ENCODE results near the gene FHIT.
"Not testable (repeated sequence)": the region's sequence is repeated elsewhere in the genome, so short reads cannot be mapped to it uniquely, and the experiment has no call there.

FHIT gene

DNA sequence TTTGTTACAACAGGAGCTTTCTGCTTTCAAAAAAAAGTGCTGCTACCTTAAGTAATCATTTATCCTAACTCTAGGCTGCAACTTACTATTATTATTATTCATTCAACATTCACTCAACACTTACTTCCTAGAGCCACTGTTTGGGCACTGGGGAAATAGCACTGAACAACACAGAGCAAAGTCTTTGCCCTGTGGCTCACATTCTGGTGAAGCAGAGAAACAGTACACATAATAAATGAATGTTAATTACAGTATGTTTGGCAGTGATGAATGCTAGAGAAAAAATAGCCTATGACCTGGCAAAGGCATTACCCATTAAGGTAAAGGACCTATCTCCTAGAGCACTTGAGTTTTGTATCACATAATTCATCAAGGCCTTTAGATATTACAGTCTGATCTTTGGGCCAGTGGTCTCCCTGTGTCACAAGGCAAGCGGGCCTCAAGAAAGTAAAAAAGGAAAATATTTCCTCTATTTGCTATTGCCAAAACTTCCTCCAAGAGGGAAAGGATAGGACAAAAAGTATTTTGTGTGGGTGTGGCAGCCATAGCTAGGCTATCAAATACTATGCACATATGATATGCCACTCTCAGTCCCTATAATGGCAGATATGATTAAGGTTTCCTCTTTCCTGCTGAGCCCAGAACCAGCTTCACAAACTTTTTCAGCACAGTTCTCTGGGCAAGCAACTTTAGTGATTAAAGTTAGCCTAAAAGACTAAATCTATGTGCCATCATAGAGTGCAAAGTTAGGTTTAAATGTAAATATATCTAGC, 142.8 kb downstream of the FHIT start:
- no peak for DNase-seq

DNA sequence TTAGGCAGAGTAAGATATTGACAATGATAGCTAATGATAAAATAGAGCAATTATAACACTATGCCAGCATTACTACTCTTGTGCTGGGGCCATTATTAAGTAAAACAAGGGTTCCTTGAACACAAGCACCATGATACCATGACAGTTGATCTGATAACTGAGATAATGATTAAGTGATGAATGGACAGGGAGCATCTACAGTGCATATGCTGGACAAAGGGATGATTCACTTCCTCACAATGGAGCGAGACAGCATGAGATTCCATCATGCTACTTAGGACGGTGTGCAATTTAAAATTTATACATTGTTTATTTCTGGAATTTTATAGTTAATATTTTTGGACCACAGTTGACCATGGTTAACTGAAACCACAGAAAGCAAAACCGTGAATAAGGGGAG, 156.6 kb downstream of the FHIT start:
- DNase-seq, result no peak

DNA sequence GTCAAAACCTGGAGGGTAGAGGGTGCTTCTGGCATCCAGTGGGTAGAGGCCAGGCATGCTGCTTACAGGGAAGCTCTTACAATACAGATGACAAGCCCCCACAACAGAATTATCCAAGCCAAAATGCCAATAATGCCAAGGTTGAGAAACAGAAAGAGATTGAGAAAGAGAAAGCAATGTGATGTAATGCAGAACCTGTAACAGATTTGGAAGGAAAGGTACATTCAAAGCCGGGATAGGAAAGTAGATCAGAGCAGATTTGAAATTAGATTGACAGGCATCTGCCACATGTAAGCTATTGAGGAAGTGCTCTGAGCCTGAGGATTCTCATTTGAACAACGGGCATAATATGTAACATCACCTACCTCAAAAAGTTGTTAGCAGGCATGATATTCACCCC, 157.9 kb downstream of the FHIT start:
- DNase-seq, result no peak

DNA sequence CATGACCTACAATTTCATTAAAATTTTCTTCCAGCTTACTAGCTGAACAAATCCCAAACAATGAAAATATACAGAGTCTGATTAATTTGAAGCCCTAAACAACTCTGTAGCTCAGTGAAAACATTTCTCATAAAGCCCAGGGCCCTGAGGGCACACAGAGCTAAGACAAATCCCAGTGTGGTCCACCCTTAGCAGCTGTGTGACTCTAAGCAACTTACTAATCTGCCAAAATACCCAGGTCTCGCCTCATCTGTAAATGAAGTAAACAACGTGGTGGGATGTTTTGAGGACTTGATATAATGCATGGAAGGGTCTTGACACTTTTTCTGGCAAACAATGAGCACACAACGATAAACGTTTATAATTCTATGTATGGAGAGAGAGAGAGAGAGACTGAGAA, 158.4 kb downstream of the FHIT start:
- no peak for DNase-seq

DNA sequence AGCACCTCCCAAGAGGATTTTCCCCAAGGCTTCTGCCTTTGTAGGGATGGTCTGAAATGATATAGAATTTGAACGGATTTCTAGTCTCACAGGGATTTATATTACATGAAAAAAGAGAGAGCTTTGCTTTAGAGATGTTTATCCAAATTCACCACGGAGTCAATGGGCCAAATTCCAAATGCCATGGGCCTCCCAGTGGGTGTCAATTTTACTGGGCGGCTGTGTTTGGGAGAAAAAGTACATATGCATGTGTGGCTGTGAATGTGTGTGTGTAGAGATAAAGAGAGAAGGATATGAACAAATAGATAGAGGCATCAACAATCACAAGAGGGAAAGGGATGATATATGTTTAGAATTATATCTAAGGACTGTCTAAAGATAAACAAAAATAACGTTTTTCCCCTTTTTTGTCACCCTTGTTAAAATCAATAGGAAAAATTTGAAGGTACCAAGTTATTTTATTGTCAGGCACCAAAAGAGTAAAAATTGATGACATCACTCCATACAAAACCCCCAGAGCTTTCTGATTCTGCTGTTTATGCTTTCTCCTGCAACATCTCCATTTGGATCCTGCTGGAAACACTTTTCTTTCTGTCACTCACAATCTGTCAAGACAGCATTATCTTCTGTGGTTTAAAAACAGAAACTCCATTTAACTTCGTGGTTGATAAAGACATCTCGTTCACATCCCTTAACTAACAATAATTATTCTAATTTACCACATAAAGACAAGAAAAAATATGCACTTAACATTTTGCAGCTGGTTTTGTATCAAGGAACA, 160.7 kb downstream of the FHIT start:
- DNase-seq, result no peak

DNA sequence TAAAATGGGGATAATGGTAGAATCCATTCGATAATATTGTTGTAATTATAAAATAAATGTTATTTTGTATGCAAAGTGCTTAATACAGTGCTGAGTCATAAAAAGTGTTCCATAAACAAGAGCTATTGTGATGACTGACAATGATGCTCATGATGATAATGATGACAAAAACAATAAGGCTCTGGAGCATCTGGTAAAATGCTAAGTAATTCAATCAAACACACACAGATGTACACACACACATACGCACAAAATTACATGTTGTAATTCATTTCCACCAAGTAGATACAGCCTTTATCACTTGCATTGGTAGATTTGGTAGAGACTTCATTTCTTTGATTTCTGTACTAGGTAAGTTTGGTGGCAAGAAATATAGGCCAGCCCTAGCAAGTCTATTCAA, 163.8 kb downstream of the FHIT start:
- DNase-seq, result no peak

DNA sequence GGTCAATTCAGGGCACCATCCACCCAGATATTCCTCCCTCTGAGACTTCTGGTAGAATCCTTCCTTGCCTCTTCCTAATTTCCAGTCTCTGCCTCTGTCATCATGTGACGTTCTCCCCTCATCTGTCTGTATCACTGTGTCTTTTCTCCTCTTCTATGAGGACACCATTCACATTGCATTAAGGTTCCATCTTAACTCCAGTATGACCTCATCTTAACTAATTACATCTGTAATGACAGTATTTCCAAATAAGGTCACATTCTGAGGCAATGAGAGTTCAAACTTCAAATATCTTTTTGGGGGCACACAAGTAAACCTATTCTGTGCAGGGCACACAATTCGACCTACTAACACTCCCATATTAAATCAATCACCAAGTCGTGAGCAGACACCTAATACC, 169.7 kb downstream of the FHIT start:
- DNase-seq, result no peak

DNA sequence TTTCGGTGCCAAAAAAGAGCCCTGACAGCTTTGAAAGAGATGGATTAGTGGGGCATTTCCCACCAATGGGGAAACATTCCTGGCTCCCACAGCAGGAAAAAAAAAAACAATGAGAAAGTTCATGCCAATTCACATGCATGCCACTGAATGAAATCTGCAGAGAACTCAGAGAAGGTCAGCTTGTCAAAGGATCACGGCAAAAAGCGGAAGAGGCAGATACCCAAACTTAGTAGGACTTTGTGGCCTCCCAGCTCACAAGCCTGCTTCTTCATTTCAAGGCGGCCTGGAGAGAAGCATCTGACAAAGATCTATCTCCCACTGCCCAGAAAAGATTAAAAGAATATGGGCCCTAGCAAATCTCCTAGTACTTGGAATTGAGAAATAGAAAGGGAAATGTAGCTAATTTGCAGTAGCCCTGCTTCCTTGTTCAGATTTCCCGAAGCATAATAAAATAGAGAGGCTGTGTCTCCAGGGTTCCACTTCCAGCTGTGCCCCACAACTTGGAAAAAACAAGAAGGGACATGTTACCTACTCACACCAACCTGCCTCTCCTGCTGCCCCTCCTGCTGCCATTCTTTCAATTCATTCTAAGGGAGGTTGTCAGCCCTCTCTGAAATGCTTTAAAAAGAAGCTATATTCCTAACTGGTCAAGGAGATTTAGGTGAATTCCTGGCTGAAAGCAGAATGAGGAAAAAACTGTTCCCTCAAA, 170.4 kb downstream of the FHIT start:
- no peak for DNase-seq

DNA sequence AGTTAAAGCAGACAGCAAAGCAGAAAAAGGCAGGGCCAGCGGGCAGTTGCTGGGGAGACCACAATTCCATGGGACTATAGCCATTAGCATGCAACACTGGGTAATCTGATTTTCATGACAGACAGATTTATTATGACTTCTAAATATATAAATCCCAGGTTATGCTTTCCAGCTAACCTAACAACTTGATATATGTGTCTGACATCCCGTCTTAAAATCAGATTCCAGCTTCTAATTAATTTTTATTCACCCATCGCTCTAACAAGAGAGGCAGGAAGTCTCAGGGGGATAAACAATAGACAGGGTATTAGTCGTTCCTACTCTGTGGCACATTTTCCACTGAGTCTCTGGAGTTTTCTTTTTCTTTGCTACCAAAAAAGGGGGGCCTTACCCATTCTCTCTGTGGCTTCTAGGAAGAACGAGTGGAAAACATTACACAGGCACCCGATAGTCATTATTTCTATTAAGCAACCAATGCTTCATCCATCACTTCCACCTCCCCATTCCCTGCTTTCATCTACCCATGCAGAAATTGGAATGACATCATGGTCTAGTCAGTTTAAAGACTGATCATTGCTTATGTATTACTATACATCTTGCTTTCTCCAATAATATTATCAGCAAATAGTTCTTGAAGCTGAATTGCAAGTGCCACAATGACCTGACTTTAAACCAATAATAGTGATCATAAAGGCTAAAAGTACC, 173.1 kb downstream of the FHIT start:
- no peak for DNase-seq

DNA sequence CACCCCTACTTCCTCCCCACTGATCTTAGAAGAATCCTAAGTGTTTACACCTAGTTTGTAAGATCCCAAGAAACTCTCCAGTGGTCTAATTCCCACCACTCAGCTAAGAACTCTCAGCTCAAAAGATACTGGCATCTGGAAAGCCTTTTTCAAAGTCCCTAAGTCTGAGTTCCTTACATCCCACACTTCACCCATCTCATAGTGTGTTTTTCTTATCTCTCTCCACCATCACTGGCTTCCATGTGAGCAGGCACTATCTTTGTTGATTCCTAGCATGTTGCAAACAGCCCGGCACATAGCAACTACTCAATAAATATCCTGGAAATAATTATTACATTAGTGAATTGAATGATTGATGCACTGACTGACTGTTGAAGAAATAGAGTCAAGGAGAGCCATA, 173.7 kb downstream of the FHIT start:
- DNase-seq, result no peak

DNA sequence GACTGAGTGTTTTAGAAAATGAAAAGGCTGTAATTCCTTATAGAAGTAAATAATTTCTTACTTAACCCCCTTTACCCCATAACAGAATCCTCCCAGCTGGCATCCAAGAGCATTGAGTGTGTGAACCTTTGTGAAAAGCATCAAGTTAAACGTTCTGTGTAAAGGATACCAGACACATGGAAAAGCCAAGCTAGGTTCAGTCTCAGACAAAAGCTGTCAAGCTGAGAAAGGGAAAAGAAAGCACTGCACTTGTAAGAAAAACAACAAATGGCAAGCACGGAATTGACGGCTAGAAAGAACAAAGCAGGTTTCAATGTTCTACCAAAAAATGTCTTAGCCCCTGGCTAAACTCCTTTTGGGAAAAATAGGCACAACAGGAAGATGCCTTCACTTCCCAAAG, 176.5 kb downstream of the FHIT start:
- no peak for DNase-seq

DNA sequence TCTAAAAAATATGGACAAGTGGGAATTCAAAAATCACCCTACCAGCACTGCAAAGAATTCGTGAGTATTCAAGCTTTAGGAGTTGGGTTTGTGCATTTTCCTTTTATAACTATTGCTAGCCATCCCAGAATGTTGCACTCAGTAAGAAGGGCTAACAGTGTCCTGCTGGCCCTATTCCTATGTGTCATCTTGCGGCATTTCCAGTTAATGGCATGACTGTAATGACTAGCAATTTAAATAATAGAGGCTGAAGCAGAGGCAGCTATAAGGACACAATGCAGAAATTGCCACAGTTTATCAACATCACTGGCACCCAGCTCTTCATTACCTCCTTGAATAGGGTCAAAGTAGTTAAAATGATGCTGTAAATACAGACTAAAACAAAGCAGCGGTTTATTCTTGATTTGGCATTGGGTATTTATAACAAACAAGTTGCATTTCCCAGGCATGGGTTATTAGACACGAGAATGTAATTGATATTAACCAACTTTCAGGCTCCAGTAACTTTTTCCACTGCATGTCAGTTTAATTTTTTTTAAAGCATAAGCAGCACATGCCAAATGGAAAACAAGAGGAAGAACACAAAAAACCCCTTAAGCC, 177.6 kb downstream of the FHIT start:
- no peak for DNase-seq

DNA sequence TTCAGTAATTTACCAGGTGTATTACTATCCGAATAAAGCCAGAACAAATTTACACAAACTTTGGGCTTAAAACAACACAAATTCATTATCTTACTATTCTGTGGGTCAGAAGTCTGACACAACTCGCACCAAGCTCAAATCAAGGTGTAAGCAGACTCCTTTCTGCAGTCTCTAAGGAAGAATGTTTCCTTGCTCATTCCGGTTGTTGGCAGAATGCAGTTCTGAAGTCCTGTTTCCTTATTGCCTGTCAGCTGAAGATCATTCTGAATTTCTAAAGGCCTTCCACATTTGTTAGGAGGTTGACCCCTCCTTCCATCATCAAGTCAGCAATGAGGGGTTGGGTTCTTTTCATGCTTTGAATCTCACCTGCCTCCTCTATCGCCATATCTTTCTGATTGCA, 183.2 kb downstream of the FHIT start:
- DNase-seq, result no peak

DNA sequence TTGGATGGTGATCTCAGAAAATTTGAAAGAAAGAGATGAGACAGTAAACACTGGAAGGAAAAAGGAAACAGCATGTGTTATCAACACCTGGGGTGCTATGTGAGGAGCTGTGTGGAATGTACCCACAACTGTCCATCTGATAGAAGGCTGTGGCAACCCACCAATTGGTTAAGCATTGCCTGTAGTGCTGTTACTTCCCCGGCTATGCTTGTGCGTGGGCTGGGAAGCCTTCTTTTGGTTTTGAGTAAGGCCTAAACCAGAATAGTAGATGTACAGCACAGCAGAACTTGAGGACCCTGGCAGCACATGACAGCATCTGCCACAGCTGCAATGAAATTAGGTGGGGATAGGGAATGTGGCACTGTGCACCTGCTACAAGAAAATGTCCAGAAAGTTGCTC, 184.5 kb downstream of the FHIT start:
- no peak for DNase-seq

DNA sequence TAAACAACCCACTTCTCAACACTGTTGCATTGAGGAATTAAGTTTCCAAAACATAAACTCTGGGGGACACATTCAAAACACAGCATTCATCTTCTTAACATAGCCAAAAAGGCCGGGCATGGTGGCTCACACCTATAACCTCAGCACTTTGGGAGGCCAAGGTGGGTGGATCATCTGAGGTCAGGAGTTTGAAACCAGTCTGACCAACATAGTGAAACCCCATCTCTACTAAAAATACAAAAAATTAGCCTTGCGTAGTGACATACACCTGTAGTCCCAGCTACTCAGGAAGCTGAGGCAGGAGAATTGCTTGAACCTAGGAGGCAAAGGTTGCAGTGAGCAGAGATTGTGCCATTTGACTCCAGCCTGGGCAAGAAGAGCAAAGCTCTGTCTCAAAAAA, 185.0 kb downstream of the FHIT start:
- not testable (repeated sequence) for DNase-seq

DNA sequence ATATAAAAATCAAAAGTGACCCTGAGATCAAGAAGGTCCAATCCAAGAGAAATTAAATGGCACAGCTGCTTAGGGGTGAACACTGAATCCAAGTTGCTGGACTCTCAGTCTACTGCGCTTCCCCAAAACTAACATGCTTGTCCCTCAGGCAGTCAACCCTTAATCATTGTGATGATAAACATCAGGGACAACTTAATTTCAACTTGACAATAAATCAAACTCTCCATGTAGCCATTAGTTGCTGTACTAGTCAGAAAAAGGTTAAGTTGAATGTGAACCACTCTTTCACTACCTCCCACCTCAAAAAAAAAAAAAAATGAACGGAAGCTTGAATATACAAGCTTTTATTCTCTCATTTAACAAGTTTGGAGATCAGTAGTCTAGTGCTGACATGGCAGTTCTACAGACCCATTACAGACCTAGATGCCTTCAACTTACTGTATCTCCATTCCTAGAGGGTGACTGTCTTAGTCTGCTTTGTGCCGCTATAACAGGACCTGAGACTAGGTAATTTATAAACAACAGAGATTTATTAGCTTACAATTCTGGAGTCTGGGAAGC, 185.7 kb downstream of the FHIT start:
- no peak for DNase-seq

DNA sequence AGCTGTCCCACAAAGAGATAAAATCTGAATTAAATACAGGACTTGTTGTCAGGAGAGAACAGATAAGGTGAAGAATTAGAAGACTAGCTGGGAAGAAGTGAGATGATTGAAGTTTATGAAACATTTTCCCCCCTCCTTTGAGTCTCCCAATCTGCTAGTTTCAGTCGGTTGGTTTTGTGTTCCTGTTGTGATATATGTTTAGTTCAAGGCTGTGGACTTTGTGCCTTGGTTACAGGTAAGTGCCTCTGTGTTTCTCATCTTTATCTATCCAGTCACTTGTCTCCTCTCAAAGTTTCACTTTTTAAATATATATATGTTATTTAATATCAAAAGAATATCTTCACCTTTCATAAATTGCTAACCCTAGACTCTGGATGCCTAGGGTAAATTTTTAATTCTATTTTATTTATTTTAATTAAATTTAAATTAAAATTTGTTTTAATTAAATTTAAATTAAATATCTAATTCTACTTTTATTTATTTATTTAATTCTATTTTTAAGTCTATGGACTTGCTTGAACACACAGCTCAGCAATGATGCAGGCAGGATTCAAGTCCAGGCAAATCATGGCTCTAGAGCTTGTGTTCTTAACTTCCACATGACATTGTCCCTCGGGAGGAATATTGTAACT, 190.0 kb downstream of the FHIT start:
- no peak for DNase-seq

DNA sequence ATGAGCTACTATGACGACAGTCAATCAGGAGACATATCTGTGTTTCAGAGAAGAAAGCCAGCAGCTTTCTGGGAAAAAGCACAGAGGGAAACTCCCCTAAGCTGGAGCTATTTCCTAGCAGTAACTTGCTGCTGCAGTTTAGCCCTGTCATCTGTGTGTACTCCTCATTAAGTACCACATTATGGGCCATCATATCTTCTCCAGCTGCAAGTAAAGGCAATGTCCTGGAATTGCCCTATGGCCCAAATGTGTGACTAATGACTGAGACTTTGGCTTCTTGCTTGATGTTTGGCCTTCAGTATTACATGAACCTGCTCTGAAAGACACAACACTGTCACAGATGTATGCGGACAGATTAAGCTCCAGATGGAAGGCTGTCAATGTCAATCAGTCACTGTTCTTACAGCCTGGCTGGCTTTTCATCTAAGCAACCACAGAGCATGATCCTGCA, 190.8 kb downstream of the FHIT start:
- DNase-seq, result peak; percentile 2

DNA sequence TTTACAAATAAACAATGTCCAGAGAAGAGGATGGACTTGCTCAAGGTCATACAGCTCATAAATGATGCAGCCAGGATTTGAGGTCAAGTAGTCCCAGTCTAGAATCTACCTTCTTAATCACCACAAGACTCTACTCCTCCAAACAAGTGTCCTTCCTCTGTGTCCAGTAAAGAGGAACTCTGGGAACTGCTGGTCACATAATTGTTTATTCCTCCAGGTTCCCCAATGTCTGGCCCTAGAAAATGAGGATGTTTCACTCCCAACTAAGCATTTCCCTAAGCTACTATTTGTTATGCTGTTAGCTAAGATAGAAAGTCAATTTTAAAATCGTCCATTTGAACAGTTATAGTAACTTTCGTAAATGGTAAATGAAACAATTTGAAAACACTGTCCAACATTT, 192.4 kb downstream of the FHIT start:
- no peak for DNase-seq

DNA sequence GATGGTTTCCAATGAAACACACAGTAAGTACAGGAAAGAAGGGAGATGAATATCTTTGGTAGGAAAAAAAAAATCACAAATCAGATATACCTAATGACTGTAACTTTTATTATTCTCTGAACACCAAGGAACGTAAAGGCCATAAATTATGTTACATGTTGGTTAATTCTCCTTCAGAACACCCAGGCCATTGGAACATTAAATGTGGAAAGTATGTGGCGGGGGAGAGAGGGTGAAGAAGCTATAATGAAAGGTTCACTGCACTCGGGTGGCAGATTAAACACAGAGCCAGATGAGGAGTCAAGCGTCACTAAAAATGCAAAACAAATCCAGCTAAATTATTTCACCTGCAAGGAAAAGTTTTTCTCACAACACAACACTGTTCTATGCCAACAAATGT, 193.8 kb downstream of the FHIT start:
- no peak for DNase-seq

DNA sequence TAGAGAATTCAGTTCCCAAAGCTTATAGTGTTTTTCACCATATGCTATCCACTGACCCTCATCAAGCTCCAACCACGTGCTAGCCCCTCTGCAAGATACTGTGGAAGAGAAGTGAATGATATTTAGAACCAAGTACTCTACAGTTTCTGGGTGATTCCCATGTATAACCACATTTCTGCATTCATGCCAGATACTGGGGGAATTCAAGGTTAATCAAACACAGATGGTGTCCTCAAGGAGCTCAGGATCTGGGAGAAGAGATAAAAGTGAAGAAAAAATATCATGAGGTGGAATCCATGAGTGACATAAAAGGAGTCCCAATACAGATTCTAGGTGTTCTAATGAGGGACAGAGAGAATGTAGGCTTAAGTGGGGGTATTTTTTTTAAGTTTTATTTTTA, 195.8 kb downstream of the FHIT start:
- DNase-seq, result no peak

Data from activated CD4-positive, alpha-beta T cell treated with anti-CD3 and anti-CD28 coated beads, Interleukin-2, amount 50 U/mL, for 16 hours (primary cell).